WTC11 (cell line): Measurements from ENCODE around the gene SPNS2. TPM values are rescaled to one million over a fixed set of nuclear protein-coding genes. Genes with fewer than 3 reads are reported as not detected.

Experiments
- ATAC-seq: fragments of 200-7000 bp; cut with Tn5 transposase; 2 replicates; pipeline ENCODE4 v1.10.0; 2021; ENCODE audit warnings: mild to moderate bottlenecking, moderate library complexity
- CTCF ChIA-PET: fragments of 300-600 bp; sonication (Branson Sonifier 250); formaldehyde crosslinking; loops from one replicate; lab custom pipeline; 2021; ENCODE audit warnings: antibody characterized with exemption; lab: Charles Lee
- POLR2A ChIA-PET: fragments of 350-600 bp; sonication (Branson Sonifier 250); formaldehyde crosslinking; loops from one replicate; lab custom pipeline; 2021; ENCODE audit warnings: antibody characterized with exemption; lab: Charles Lee
- DNase-seq: peaks from one replicate; pipeline ENCODE4 v3.0.0; 2021; ENCODE audit warnings: low spot score
- H3K27ac Mint-ChIP-seq: 2 replicates; pipeline ENCODE4 v1.8.0; 2021; ENCODE audit warnings: mixed read lengths
- H3K27me3 Mint-ChIP-seq: 2 replicates; pipeline ENCODE4 v1.8.0; 2021; ENCODE audit warnings: low read depth, mild to moderate bottlenecking, moderate library complexity, mixed read lengths
- H3K36me3 Mint-ChIP-seq: 2 replicates; pipeline ENCODE4 v1.8.0; 2021; ENCODE audit warnings: mixed read lengths
- H3K4me1 Mint-ChIP-seq: 2 replicates; pipeline ENCODE4 v1.8.0; 2022; ENCODE audit warnings: mixed read lengths
- H3K4me3 Mint-ChIP-seq: 2 replicates; pipeline ENCODE4 v1.8.0; 2021; ENCODE audit warnings: mild to moderate bottlenecking, moderate library complexity, mixed read lengths
- H3K9me3 Mint-ChIP-seq: 2 replicates; pipeline ENCODE4 v1.8.0; 2021; ENCODE audit warnings: mixed read lengths
- AR ChIP-seq: fragments of 250-450 bp; sonication (Bioruptor Pico); IDR thresholded peaks from 2 replicates; pipeline ENCODE4 v1.9.0; 2021; ENCODE audit warnings: mild to moderate bottlenecking
- CBFB ChIP-seq: sonication (generic); formaldehyde crosslinking; IDR thresholded peaks from 2 replicates; pipeline ENCODE4 v1.8.1; 2022; ENCODE audit warnings: mild to moderate bottlenecking, low read depth, missing genetic modification reagents
- CREM ChIP-seq: sonication (generic); formaldehyde crosslinking; IDR thresholded peaks from 2 replicates; pipeline ENCODE4 v1.8.1; 2022; ENCODE audit warnings: mild to moderate bottlenecking, missing genetic modification reagents, moderate library complexity
- ERG ChIP-seq: fragments of 250-450 bp; sonication (Bioruptor Pico); IDR thresholded peaks from 2 replicates; pipeline ENCODE4 v1.8.0; 2021; ENCODE audit warnings: mild to moderate bottlenecking
- GTF2I ChIP-seq: fragments of 250-450 bp; sonication (Bioruptor Pico); conservative IDR thresholded peaks from 2 replicates; pipeline ENCODE4 v1.4.0; 2021; ENCODE audit warnings: mild to moderate bottlenecking
- JUN ChIP-seq: sonication (generic); formaldehyde crosslinking; IDR thresholded peaks from 2 replicates; pipeline ENCODE4 v1.8.0; 2023; ENCODE audit warnings: mild to moderate bottlenecking, missing genetic modification reagents
- NFATC4 ChIP-seq: fragments of 250-450 bp; sonication (Bioruptor Pico); IDR thresholded peaks from 2 replicates; pipeline ENCODE4 v1.9.0; 2021; ENCODE audit warnings: mild to moderate bottlenecking
- NR1H2 ChIP-seq: sonication (generic); formaldehyde crosslinking; IDR thresholded peaks from 2 replicates; pipeline ENCODE4 v1.9.0; 2021; ENCODE audit warnings: mild to moderate bottlenecking, moderate library complexity, missing genetic modification reagents
- OVOL2 ChIP-seq: fragments of 250-450 bp; sonication (Bioruptor Pico); IDR thresholded peaks from 2 replicates; pipeline ENCODE4 v1.9.0; 2021; ENCODE audit warnings: mild to moderate bottlenecking, borderline replicate concordance
- PREB ChIP-seq: sonication (generic); formaldehyde crosslinking; IDR thresholded peaks from 2 replicates; pipeline ENCODE4 v1.8.1; 2022; ENCODE audit warnings: mild to moderate bottlenecking, missing genetic modification reagents, moderate library complexity, borderline replicate concordance
- RORB ChIP-seq: fragments of 250-450 bp; sonication (Bioruptor Pico); IDR thresholded peaks from 2 replicates; pipeline ENCODE4 v1.9.0; 2021; ENCODE audit warnings: mild to moderate bottlenecking
- TEAD1 ChIP-seq: sonication (generic); formaldehyde crosslinking; IDR thresholded peaks from 2 replicates; pipeline ENCODE4 v1.8.0; 2022; ENCODE audit warnings: mild to moderate bottlenecking, missing genetic modification reagents
- ZNF121 ChIP-seq: sonication (generic); formaldehyde crosslinking; IDR thresholded peaks from 2 replicates; pipeline ENCODE4 v1.8.0; 2023; ENCODE audit warnings: missing genetic modification reagents
- ZNF138 ChIP-seq: sonication (generic); formaldehyde crosslinking; conservative IDR thresholded peaks from 2 replicates; pipeline ENCODE4 v1.8.1; 2022; ENCODE audit warnings: mild to moderate bottlenecking, moderate library complexity, missing genetic modification reagents
- ZNF219 ChIP-seq: sonication (generic); formaldehyde crosslinking; IDR thresholded peaks from 2 replicates; pipeline ENCODE4 v1.8.0; 2023; ENCODE audit warnings: missing genetic modification reagents, mild to moderate bottlenecking, borderline replicate concordance
- ZNF423 ChIP-seq: fragments of 250-450 bp; sonication (Bioruptor Pico); IDR thresholded peaks from 2 replicates; pipeline ENCODE4 v2.1.2; 2022; ENCODE audit warnings: mild to moderate bottlenecking, moderate library complexity
- ZNF532 ChIP-seq: fragments of 250-450 bp; sonication (Bioruptor Pico); IDR thresholded peaks from 2 replicates; pipeline ENCODE4 v1.9.0; 2021; ENCODE audit warnings: mild to moderate bottlenecking, borderline replicate concordance
- total RNA-seq: library from RNA; stranded (reverse); gene quantifications from 3 replicates; pipeline ENCODE4 v1.2.3, GENCODE V29; 2021

The SPNS2 gene
- total RNA-seq, 1 experiment from 2014 or later = 0.87 TPM

GRCh38 chr17:4525691-4526397, 27.2 kb downstream of the SPNS2 start (continued):
- TF ChIP-seq NR1H2 (CRISPR knock-in tag) (no peak), CBFB (CRISPR knock-in tag) (no peak), RORB (no peak), ERG (CRISPR knock-in tag) (no peak), PREB (no peak), ZNF532 (CRISPR knock-in tag) (no peak)

GRCh38 chr17:4527134-4527533, 28.5 kb downstream of the SPNS2 start:
- TF ChIP-seq TEAD1 (CRISPR knock-in tag) (no peak), JUN (no peak), ZNF219 (no peak), ZNF121 (CRISPR knock-in tag) (no peak), ERG (CRISPR knock-in tag) (no peak), GTF2I (CRISPR knock-in tag) (no peak), OVOL2 (CRISPR knock-in tag) (no peak), RORB (no peak), NFATC4 (CRISPR knock-in tag) (no peak), ZNF423 (no peak), PREB (no peak), CREM (CRISPR knock-in tag) (no peak), ZNF138 (no peak), AR (no peak)
- peaks cover 99% of the 10 kb centered on the region for H3K27me3 Mint-ChIP-seq
- no peak overlapping the region for H3K27ac Mint-ChIP-seq
- CTCF ChIA-PET = interaction anchor here (0.7 kb wide), 1 partner anchor 40 kb away, joined by 3 read pairs; no protein-coding TSS in a partner anchor
- POLR2A ChIA-PET = interaction anchor here (0.6 kb wide), 1 partner anchor 499 kb away, joined by 3 read pairs; no protein-coding TSS in a partner anchor
- DNase-seq (no peak), ATAC-seq (no peak)
- no peaks in the 10 kb centered on the region for H3K9me3 Mint-ChIP-seq
- no peaks in the 10 kb centered on the region for H3K36me3 Mint-ChIP-seq
- H3K4me1 Mint-ChIP-seq = peaks cover 7% of the 10 kb centered on the region
- no peak overlapping the region for H3K4me3 Mint-ChIP-seq
